CD4-positive, alpha-beta memory T cell (primary cell): ENCODE measurements around the gene BPI. TPM values are rescaled to one million over a fixed set of nuclear protein-coding genes. Genes with fewer than 3 reads are reported as not detected.

Source experiments
- CTCF ChIA-PET: fragments of 350-600 bp; sonication (Branson Sonifier 250); formaldehyde crosslinking; loops from one replicate; lab custom pipeline; 2021; ENCODE audit warnings: inconsistent platforms; ENCODE audit not compliant: partially characterized antibody; lab: Charles Lee
- POLR2A ChIA-PET: fragments of 350-600 bp; sonication (Branson Sonifier 250); formaldehyde crosslinking; loops from one replicate; lab custom pipeline; 2021; ENCODE audit not compliant: partially characterized antibody; lab: Charles Lee
- DNase-seq, 5 donors: peaks; one replicate each; pipeline versions ENCODE4 v3.0.0 to v3.0.0-alpha.2; 2020 to 2022; ENCODE audit warnings: mixed read lengths in 1 of 5
- H3K27ac ChIP-seq: one replicate; pipeline ENCODE4 v1.7.0; 2013; ENCODE audit warnings: low read depth, low read length
- H3K27me3 ChIP-seq: 2 replicates; pipeline ENCODE4 v1.7.0; 2013; ENCODE audit warnings: mild to moderate bottlenecking, low read length, moderate library complexity; ENCODE audit not compliant: insufficient read depth
- H3K36me3 ChIP-seq: 2 replicates; pipeline ENCODE4 v1.7.0; 2013; ENCODE audit warnings: mild to moderate bottlenecking, low read length, moderate library complexity; ENCODE audit not compliant: insufficient read depth
- H3K4me1 ChIP-seq: 2 replicates; pipeline ENCODE4 v1.7.0; 2013; ENCODE audit warnings: mild to moderate bottlenecking, low read length, moderate library complexity; ENCODE audit not compliant: insufficient read depth
- H3K4me3 ChIP-seq, 2 donors: one replicate each; pipeline ENCODE4 v1.7.0; 2013; ENCODE audit warnings: low read length in 2 of 2, mild to moderate bottlenecking in 1 of 2
- H3K9me3 ChIP-seq, 2 donors: one replicate each; pipeline ENCODE4 v1.7.0; 2013; ENCODE audit warnings: low read length in 2 of 2, control low read depth in 1 of 2; ENCODE audit not compliant: control insufficient read depth in 1 of 2
- H3K27ac Mint-ChIP-seq, 7 donors: one replicate each; pipeline ENCODE4 v1.8.0; 2020 to 2021; ENCODE audit warnings: mixed read lengths in 7 of 7, mild to moderate bottlenecking in 6 of 7, inconsistent platforms in 3 of 7, moderate library complexity in 3 of 7
- H3K27me3 Mint-ChIP-seq, 2 donors: one replicate each; pipeline ENCODE4 v1.8.0; 2020 to 2021; ENCODE audit warnings: mixed read lengths in 2 of 2
- H3K36me3 Mint-ChIP-seq, 2 donors: one replicate each; pipeline ENCODE4 v1.8.0; 2020 to 2021; ENCODE audit warnings: mixed read lengths in 2 of 2, inconsistent platforms in 1 of 2, mild to moderate bottlenecking in 1 of 2
- H3K4me1 Mint-ChIP-seq, 4 donors: one replicate each; pipeline ENCODE4 v1.8.0; 2020 to 2021; ENCODE audit warnings: mixed read lengths in 4 of 4, mild to moderate bottlenecking in 1 of 4
- H3K4me3 Mint-ChIP-seq, 8 donors: one replicate each; pipeline ENCODE4 v1.8.0; 2020 to 2021; ENCODE audit warnings: mixed read lengths in 8 of 8, mild to moderate bottlenecking in 7 of 8, moderate library complexity in 6 of 8, inconsistent platforms in 3 of 8
- H3K9me3 Mint-ChIP-seq, 8 donors: one replicate each; pipeline ENCODE4 v1.8.0; 2020 to 2021; ENCODE audit warnings: mixed read lengths in 8 of 8, mild to moderate bottlenecking in 5 of 8, inconsistent platforms in 3 of 8, moderate library complexity in 1 of 8
- intact Hi-C: fragments of 100-400 bp; cut with micrococcal nuclease; formaldehyde crosslinking; loops from one replicate; pipeline ENCODE4 v1.15.1; 2023
- polyA plus RNA-seq, 2 donors: library from polyadenylated mRNA; unstranded; fragments of 300-500 nt; fragmentation: Illumina TruSeq; gene quantifications; one replicate each; pipeline ENCODE4 v1.2.3, GENCODE V29; 2021
- total RNA-seq, 2 experiments: library from RNA; stranded (reverse); gene quantifications; one replicate each; pipeline ENCODE4 v1.2.3, GENCODE V29; 2021

The BPI gene
- total and polyA plus RNA-seq, 4 experiments from 2014 or later, result not detected

GRCh38 chr20:38269715-38270114, 34.2 kb upstream of the BPI start:
- no peaks in the 10 kb centered on the region for H3K9me3 ChIP-seq
- no peak overlapping the region for H3K4me3 ChIP-seq
- peaks cover 0 to 2% (median 0%) of the 10 kb centered on the region in 8 donors for H3K9me3 Mint-ChIP-seq
- H3K4me3 Mint-ChIP-seq, result no peak overlapping the region
- no peaks in the 10 kb centered on the region for H3K36me3 Mint-ChIP-seq
- intact Hi-C loops, result no loop called here
- ChIA-PET CTCF (no interaction called here), POLR2A (no interaction called here)
- H3K27me3 ChIP-seq, result no peaks in the 10 kb centered on the region
- no peak for DNase-seq
- H3K27ac ChIP-seq, result no peak overlapping the region
- H3K4me1 ChIP-seq, result no peaks in the 10 kb centered on the region
- no peaks in the 10 kb centered on the region for H3K4me1 Mint-ChIP-seq
- no peak overlapping the region for H3K27ac Mint-ChIP-seq
- peaks cover 14 to 21% of the 10 kb centered on the region in 2 donors for H3K27me3 Mint-ChIP-seq
- no peaks in the 10 kb centered on the region for H3K36me3 ChIP-seq

DNA sequence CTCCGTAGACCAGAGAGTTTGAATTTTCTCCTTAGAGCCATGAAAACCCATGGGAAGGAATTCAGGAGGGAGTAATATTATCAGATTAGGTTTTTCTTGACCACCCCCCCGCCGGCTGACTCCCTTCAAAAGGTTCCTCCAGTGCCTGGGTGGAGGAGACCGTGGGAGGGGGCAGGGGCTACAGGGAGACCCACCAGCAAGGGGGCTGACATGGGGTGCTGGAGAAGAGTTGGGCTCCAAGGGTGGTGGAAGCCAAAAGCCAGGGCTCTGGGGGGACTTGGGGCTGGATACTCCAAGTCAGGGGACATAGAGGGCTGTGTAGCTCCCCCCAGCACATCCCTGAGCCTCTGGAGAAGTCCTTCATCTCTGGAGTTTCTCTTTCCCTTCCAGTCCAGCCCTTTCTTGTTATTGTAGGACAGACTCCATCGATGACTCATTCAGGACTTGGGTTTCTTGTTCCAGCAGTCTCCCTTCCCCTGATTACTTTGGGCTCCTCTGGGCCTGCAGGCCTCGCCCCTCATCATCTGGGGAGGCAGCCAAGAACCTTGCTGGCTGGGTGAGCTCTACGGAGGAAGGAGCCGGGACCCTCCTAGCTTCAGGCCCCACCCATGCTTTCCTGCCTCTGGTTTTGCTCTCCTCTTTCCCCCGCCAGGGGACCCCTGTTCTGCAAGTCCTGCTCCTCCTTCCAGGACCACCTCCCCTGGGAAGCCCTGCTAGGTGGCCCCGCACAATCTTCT, 32.9 kb upstream of the BPI start:
- intact Hi-C loops, result no loop called here
- ChIA-PET POLR2A (no interaction called here), CTCF (no interaction called here)
- no peak for DNase-seq
- Mint-ChIP-seq H3K9me3 (peaks cover 0 to 2% (median 0%) of the 10 kb centered on the region in 8 donors), H3K4me3 (no peak overlapping the region), H3K27me3 (peaks cover 12 to 19% of the 10 kb centered on the region in 2 donors), H3K4me1 (no peaks in the 10 kb centered on the region), H3K36me3 (no peaks in the 10 kb centered on the region), H3K27ac (no peak overlapping the region)
- Histone ChIP-seq H3K9me3 (no peaks in the 10 kb centered on the region), H3K4me3 (no peak overlapping the region), H3K36me3 (no peaks in the 10 kb centered on the region), H3K4me1 (no peaks in the 10 kb centered on the region), H3K27ac (no peak overlapping the region), H3K27me3 (no peaks in the 10 kb centered on the region)

GRCh38 chr20:38271608-38272120, 32.3 kb upstream of the BPI start:
- H3K27ac ChIP-seq, result no peak overlapping the region
- no peaks in the 10 kb centered on the region for H3K9me3 ChIP-seq
- peaks cover 12 to 18% of the 10 kb centered on the region in 2 donors for H3K27me3 Mint-ChIP-seq
- DNase-seq, result no peak
- H3K4me1 Mint-ChIP-seq, result no peaks in the 10 kb centered on the region
- no peaks in the 10 kb centered on the region for H3K36me3 Mint-ChIP-seq
- H3K9me3 Mint-ChIP-seq, result peaks cover 0 to 2% (median 0%) of the 10 kb centered on the region in 8 donors
- H3K4me3 Mint-ChIP-seq, result no peak overlapping the region
- no peak overlapping the region for H3K27ac Mint-ChIP-seq
- POLR2A ChIA-PET, result no interaction called here
- no peak overlapping the region for H3K4me3 ChIP-seq
- intact Hi-C loops, result no loop called here
- no peaks in the 10 kb centered on the region for H3K27me3 ChIP-seq
- CTCF ChIA-PET, result no interaction called here
- no peaks in the 10 kb centered on the region for H3K36me3 ChIP-seq
- no peaks in the 10 kb centered on the region for H3K4me1 ChIP-seq

- Mint-ChIP-seq H3K27ac (no peak overlapping the region), H3K9me3 (peaks cover 0 to 2% (median 0%) of the 10 kb centered on the region in 8 donors), H3K36me3 (no peaks in the 10 kb centered on the region), H3K4me3 (no peak overlapping the region), H3K27me3 (peaks cover 12 to 17% of the 10 kb centered on the region in 2 donors), H3K4me1 (no peaks in the 10 kb centered on the region)
- Histone ChIP-seq H3K4me1 (no peaks in the 10 kb centered on the region), H3K27ac (no peak overlapping the region), H3K9me3 (no peaks in the 10 kb centered on the region), H3K4me3 (no peak overlapping the region), H3K27me3 (no peaks in the 10 kb centered on the region), H3K36me3 (no peaks in the 10 kb centered on the region)
- DNase-seq, result no peak
- intact Hi-C loops, result no loop called here
- ChIA-PET POLR2A (no interaction called here), CTCF (interaction anchor here (0.6 kb wide), 1 partner anchor 215 kb away, joined by 3 read pairs; no protein-coding TSS in a partner anchor)
Observed at GRCh38 chr20:38272398-38272797, 31.6 kb upstream of the BPI start.

GRCh38 chr20:38272961-38273360, 31.0 kb upstream of the BPI start:
- H3K9me3 ChIP-seq, result no peaks in the 10 kb centered on the region
- no peak overlapping the region for H3K27ac ChIP-seq
- peaks cover 0 to 2% (median 0%) of the 10 kb centered on the region in 8 donors for H3K9me3 Mint-ChIP-seq
- ChIA-PET CTCF (no interaction called here), POLR2A (no interaction called here)
- H3K4me3 ChIP-seq, result no peak overlapping the region
- no peaks in the 10 kb centered on the region for H3K36me3 Mint-ChIP-seq
- intact Hi-C loops, result no loop called here
- H3K27me3 ChIP-seq, result no peaks in the 10 kb centered on the region
- no peaks in the 10 kb centered on the region for H3K36me3 ChIP-seq
- H3K4me3 Mint-ChIP-seq, result no peak overlapping the region
- DNase-seq, result no peak
- no peak overlapping the region for H3K27ac Mint-ChIP-seq
- no peaks in the 10 kb centered on the region for H3K4me1 ChIP-seq
- peaks cover 12 to 17% of the 10 kb centered on the region in 2 donors for H3K27me3 Mint-ChIP-seq
- H3K4me1 Mint-ChIP-seq, result no peaks in the 10 kb centered on the region

GRCh38 chr20:38275815-38276550, 28.0 kb upstream of the BPI start:
- H3K4me1 ChIP-seq, result no peaks in the 10 kb centered on the region
- ChIA-PET CTCF (no interaction called here), POLR2A (no interaction called here)
- Mint-ChIP-seq H3K36me3 (no peaks in the 10 kb centered on the region), H3K4me3 (no peak overlapping the region), H3K4me1 (no peaks in the 10 kb centered on the region), H3K9me3 (peaks cover 0 to 2% (median 0%) of the 10 kb centered on the region in 8 donors), H3K27me3 (peaks cover 3 to 4% of the 10 kb centered on the region in 2 donors), H3K27ac (no peak overlapping the region)
- no peak for DNase-seq
- no peaks in the 10 kb centered on the region for H3K27me3 ChIP-seq
- no peak overlapping the region for H3K27ac ChIP-seq
- no peaks in the 10 kb centered on the region for H3K9me3 ChIP-seq
- H3K36me3 ChIP-seq, result no peaks in the 10 kb centered on the region
- H3K4me3 ChIP-seq, result no peak overlapping the region
- intact Hi-C loops, result no loop called here

DNA sequence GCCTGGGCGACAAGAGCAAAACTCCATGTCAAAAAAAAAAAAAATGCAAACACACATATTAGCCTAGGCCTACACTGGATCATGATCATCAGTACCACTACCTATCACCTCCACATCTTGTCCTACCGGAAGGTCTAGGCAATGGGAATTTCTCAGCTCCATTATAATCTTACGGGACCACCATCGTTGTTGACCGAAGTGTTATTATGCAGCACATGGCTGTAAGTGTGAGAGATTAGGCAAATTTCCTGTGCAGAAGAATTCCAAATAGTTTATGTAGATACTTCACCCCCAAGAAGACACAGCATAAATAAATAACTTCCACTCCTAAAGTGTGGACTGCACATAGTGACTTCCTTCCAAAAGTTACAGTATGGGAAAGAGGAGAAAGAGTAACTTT, 26.7 kb upstream of the BPI start:
- Histone ChIP-seq H3K4me1 (no peaks in the 10 kb centered on the region), H3K36me3 (no peaks in the 10 kb centered on the region), H3K27me3 (no peaks in the 10 kb centered on the region), H3K27ac (no peak overlapping the region), H3K4me3 (no peak overlapping the region), H3K9me3 (no peaks in the 10 kb centered on the region)
- Mint-ChIP-seq H3K27ac (no peak overlapping the region), H3K9me3 (peaks cover 0 to 2% (median 0%) of the 10 kb centered on the region in 8 donors), H3K36me3 (no peaks in the 10 kb centered on the region), H3K4me3 (no peak overlapping the region), H3K27me3 (peaks cover 0 to 3% of the 10 kb centered on the region in 2 donors), H3K4me1 (no peaks in the 10 kb centered on the region)
- ChIA-PET POLR2A (no interaction called here), CTCF (no interaction called here)
- intact Hi-C loops, result no loop called here
- DNase-seq, result no peak
